ENCODE results near the gene TTC3.

TTC3 gene

DNA sequence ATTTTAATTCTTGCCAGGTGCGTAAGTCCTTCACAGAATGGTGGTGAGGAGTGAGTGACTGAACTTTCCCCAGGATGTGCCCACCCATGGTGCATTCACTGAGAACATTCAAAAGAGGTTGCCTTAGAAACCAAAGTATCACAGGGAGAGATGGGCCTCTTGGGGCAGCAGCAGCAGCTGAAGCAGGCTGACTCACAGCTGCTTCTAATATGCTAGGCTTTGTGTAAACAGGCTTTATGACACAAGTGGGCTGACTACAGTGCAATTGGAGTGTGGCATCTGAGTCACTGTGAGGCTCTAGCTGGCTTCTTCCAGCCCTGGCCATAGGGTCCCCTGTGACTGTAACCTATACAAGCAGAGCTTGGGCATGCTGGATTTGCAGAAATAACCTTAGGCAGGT lies 12.8 kb upstream of the TTC3 start:
- DNase-seq, result peak in 1 of 2 donors; percentile 73

DNA sequence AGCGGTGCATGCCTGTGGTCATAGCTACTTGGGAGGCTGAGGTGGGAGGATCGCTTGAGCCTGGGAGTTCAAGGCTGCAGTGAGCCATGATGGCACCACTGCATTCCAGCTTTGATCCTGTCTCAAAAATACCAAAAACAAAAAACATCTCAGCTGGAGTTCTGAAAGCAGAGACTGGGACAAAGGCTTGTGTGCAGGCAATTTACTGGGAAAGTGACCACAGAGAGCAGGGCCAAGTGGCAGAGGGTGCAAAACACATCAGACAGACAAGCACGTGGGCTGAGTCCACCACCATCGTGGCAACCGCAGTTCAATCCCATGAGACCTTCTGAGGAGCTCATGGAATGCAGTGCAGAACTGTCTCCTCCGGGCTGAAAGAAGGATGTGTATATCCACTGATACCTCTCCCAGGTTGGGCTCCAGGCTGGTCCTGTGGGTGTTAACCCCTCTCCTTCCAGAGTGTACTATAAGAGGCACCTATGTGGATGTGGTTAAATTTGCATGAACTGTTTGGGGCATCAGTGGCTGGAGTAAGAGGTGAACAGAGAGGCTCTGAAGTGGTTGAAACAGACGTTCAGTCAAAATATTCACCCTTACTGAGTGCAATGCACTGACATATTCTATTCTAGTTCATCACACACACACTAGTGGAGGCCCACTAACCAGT lies 11.0 kb upstream of the TTC3 start:
- no peak for DNase-seq

DNA sequence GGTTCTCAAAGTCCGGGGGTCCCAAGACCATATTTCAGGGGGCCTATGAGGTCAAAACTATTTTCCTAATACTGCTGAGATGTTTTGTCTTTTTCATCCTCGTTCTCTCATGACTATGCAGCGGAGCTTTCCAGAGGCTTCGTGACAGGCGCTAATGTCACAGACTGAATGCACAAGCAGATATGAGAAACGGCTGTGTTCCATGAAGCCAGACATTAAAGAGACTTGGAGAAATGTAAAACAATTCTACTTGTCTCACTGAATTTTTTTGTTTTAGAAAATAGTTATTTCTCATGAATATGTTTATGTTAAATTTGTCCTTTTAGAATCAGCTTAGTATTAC lies 10.5 kb upstream of the TTC3 start:
- DNase-seq, result no peak

DNA sequence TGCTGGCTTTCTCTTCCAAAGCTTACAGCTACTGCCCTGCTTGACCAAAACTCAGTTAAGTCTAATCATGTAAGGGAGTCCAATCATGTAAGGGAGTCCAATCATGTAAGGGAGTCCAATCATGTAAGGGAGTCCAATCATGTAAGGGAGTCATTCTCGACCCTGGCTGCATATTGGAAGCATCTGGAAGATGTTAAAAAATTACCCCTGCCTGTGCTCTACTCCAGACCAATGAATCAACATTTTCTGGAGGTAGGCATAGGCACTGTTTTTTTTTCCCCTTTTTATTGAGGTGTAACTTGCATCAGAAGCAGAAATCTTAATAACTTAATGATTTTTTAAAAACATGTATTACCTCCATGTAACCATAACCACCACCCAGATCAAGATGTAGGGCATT lies 9.6 kb upstream of the TTC3 start:
- no peak for DNase-seq

DNA sequence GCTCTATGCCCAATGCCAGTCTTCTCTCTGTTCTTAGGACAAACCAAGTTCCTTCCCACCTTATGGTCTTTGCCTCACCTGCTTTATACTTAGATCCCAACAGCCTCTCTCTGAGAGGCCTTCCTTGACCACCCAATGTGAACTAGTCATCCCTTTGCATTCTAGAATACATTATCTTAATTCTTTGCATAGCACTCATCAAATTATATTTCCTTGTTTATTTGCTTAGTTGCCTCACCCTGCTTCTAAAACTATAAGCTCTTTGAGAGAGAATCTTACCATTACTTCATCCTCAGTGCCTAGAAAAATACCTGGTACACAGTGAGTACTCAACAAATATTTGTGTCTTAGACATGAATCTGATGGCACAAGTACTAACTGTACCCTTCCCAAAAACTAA lies 8.2 kb upstream of the TTC3 start:
- no peak for DNase-seq

DNA sequence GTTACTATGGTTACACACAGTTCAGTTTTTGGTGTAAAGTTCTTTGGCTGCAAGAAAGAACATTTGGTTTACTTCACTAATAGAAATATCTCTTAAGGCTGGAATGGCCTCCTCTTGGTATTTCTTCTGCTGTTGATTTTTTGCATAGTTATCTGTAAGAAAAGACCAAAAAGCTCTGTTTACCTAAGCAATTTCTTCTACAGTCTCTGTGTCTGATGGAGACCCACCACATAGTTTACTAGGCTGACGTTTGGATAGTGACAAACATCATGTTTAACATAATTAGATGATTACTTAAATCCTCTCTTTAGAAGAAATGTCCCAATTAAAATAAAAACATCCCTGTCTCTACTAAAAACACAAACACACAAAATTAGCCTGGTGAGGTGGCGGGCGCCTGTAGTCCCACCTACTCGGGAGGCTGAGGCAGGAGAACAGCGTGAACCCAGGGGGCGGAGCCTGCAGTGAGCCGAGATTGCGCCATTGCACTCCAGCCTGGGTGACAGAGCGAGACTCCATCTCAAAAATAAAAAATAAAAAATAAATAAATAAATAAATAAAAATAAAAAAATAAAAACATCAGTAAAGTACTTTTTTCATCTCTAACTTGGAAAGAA lies 7.4 kb upstream of the TTC3 start:
- no peak for DNase-seq

DNA sequence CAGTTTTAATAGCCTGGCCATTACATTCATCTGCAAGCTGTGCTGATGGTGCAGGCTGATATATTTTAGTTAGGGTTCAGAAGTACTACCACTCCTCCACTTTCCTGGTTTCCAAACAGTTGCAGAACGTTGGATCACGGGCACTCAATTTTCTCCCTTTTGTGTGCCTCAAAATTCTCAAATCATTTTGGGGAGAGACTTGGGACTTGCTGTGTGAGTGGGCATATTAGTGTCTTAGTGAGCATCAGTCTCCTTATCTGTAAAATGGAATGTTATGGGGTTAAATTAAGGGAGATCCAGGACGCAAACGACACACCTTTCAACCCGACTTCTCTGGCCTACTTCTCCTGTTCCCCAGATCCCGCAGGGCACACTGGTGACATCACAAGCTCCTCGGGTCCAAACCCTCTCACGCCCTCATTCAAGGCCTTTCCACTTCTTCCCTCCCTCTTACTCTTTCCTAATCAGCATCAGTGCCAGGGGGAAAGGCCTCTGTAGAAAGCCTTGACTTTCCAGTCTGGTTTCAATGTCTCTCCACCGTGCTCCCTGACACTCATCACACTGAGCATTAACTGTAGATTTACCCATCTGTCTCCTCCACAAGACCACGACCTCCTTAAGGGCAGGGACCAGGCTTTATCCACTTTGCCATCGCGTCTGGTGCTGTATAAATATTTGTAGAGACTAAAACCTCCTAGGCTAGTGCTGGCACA lies 1.3 kb upstream of the TTC3 start:
- DNase-seq, result peak; percentile 48 to 70

DNA sequence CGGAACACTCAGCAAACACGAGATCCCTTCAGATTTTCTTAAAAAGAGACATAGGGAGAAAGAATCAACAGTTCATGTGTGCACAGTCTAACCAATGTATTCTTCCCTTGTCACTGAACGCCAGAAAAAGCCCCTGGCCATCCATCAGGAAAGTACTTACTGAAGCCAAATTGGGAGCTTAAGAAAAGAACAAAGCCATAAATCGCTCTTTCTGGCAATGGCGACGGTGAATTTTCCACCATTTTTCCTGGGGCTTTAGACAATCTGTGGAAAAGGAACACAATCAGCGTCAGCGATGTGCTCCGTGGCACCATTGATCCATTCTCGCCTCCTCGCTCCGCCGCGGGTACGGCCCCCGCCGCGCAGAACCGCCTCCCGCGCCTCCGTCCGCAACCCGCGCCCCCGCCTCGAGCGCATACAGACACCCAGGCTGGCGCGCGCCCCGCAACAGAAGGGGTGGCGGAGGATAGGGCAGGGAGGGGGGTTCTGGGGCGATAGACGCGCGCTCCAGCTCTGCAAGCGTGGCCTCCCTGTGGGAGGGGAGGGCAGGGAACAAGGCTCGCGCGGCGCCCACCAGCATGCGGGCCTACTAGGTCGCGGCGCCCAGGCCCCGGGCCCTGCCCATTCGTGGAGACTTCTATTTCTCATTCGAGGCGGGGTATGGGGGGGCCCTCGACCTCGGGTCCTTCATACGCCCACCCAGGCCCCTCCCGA lies 623 bp upstream of the TTC3 start:
- DNase-seq, result peak in 1 of 2 donors; percentile 64

DNA sequence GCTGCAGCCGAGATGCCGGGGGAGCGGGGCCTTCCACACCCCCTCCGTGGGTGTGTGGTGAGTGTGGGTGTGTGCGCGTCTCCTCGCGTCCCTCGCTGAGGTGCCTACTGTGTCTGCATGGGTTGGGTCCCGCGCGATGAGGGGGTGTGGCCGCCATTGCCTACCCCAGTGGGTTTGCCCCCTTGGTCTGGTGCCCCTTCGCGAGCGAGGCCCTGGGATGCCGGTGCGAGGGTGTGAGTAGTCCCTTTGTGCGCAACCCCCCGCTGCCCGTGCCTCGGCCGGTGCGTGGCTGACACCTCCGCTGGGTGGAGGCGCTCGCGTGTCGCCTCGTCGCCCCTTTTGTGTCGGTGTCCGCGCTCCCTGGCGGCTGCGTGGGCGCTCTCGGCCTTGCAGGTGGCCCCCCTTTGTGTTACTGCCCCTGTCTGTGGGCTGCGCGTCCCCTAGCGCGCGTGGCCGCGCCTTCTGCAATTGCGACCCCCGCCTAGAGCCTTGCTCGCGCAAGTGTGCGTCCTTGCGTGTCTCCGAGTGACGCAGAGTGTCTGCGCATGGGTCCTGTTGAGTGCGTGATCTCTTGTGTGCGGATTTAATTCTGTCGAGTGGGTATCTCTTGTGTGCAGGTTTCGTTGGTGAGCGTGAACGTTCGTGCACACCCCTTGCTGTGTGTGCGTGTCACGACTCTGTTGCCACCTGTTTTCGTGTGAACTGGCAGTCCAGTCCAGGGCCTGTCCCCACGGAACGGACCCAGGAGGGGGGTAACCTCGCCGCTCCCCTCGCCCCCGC lies 553 bp downstream of the TTC3 start:
- peak; percentile 27 to 30 for DNase-seq

DNA sequence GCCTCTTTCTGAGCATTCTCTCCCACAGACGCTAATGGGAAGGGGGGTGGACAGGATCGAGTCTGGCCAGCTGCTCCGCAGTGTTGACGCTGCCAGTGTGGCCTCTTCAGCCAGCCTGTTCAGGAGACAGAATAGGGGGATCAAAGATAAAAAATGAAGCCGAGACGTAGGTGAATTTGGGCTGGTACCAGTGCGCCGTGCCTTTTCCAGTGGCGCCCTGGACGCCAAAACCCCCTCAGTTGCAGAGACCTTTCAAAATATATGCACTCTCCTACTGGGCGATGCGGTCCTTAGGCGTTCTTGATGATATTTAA lies 1.1 kb downstream of the TTC3 start:
- no peak for DNase-seq

DNA sequence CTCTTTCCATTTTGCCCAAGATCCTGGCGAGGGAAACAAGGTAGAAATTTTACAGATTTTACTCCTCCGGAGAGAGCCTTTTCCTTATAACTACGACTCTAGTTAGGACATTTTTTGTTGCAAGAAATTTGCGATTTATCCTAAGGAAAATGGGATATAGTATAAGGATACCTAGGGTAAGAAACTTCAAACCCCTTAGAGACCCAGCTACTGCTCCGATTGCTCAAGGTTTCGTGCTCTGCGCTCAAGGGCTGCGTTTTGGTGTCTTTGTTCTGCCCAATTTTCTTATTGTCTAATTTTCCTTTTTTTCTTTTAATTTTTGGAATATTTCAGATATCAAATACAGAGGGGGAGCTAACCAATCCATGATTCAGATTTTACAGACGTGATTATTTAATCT lies 1.5 kb downstream of the TTC3 start:
- DNase-seq, result no peak

DNA sequence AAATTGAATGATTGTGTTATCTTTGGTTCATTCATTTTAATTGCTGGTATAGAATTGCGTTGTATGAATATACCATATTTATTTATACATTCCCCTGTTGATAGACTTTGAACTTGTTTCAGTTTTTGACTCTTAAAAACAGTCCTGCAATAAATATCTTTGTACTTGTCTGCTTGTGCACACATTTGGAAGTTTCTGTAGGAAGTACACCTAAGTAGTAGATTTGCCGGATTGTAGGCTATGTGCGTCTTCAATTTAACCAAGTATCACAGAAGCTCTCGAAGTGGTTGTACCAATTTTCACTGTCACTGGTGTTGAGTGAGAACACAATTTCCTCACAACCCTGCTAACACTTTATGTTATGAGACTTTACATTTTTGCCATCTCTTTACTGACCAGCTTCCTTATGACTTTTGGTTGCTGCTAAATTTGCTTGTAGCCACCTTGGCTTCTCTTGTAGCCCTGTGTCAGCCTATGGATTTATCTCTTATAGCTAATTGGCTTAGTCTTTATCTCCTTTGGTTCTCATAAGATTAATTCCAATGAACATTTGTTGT lies 2.2 kb downstream of the TTC3 start:
- DNase-seq, result no peak

DNA sequence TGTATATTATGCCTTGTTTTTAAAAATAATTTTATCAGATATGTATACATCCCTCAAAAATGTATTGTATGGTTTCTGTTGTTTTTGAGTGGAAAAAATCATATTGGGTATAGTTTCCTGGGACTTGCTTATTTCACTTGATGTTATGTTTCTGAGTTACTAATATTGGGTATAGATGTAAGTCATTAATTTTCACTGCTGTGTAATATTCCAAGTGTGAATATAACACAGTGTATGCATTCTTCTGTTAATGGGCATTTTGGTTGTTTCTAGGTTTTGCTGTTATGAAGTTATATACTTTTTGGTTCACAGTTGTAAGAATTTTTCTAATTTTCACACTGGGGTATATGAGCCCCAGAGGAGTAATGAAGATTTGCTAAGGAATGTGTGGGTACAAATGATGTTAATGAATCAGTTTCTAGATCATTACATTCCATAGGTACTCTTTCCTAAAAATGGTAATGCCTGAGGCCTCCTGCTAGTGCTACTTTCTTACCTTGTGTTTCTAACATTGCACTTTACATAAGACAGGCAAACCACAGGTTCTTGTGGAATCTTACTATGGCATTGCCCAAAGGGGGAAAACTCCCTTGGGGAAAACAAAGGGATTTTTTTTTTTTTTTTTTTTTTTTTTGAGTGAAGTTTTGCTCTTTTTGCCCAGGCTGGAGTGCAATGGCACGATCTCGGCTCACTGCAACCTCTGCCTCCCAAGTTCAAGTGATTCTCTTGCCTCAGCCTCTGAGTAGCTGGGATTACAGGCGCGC lies 3.2 kb downstream of the TTC3 start:
- peak in 1 of 2 donors; percentile 53 for DNase-seq

DNA sequence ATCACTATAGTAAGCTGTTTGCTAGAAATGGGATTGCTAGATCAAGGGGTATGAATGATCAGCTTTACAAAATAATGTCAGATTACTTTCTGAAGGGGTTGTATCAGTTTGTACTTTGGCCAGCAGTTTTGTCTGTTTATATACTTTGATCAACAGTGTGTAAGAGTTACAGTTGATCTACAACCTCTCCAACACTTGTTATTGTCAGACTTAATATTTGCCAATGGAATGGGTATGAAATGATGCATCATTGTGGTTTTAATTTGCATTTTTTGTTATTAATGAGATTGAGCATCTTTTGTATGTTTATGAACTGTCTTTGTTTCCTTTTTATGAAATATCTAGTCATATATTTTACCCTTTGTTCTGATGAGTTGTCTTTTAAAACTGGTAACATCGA lies 4.3 kb downstream of the TTC3 start:
- DNase-seq, result no peak

DNA sequence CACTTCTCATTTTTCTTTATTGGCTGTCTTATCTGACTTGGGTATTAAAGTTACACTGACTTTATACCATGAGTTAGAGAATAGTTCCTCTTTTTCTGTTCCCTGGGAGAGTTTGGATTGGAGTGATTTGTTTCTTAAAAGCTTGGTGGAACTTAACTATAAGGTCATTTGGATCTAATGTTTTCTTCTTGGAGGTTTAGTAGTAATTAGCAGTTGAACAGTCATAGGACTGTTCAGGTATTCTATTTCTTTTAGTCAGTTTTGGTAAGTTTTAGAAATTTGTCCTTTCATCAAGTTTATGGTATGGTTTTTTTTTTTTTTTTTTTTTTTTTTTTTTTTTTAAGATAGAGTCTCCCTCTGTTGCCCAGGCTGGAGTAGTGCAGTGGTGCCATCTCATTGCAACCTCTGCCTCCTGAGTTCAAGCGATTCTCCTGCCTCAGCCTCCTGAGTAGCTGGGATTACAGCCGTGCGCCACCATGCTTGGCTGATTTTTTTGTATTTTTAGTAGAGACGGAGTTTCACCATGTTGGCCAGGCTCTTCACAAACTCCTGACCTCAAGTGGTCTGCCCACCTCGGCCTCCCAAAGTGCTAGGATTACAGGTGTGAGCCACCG lies 6.3 kb downstream of the TTC3 start:
- DNase-seq, result peak; percentile 57 to 64

DNA sequence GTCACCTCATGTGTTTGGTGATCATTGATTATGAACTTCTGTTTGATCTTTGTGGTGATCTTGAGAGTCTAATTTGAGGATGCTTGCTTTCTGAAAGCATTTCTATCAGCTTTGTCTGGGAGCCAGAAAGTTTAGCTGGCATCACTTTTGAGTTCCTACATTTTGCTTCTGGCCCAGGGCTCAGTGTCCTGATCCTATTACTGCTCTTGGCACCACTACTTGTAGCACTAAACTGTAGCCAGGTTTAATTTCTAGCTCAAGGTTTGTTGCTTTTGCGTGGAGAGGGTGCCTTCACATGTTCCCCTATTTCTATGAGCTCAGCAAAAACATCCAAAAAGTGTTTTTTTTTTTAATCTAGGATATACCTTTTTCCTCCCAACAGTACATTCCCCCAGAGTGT lies 9.3 kb downstream of the TTC3 start:
- no peak for DNase-seq

DNA sequence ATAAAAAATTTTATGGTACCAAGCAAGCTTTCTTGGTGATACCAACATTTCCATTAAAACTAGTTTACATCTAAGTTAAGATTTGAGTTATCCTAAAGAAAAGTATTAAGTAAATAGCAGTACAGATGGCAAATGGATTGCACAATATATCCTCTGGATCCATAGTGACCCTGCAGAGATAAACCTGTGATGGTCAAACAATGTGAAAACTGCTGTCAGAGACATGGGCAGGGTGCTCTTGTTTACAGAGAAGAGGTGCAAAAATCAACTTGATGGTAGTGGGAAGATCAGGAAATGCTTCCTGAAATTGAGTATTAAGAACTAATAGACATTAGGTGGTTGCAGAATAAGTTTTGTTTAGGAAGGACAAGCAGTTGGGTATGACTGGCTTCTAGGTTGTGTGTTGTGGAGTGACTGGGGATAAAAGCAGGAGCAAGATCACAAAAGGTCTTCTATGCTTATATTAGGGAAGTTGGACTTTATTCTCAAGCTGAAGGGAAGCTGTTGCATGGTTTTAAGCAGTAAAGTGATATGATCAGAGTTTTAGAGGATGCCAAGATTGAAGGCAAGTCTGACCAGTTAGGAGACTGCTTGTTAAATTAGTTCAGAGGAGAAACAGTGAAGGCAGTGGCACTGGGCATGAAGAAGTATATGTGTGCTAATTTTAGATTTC lies 9.9 kb downstream of the TTC3 start:
- peak in 1 of 2 donors; percentile 12 for DNase-seq

DNA sequence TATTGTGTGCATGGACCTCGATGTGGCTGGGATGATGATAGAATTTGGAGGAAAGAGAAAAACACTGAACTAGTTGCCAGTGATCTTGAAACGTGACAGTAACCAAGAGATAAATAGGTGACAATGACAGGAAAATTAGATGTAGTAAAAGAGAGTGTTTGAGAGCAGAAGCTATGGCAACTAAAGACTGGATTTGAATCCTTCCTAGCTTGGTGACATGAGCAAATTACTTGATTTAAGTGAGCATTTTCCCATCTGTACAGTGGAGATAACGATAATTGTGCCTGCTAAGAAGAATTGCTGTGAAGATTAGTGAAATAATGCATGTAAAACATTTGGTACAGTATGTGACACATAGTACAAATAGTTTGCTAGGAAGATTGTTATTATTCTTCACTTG lies 12.7 kb downstream of the TTC3 start:
- no peak for DNase-seq

DNA sequence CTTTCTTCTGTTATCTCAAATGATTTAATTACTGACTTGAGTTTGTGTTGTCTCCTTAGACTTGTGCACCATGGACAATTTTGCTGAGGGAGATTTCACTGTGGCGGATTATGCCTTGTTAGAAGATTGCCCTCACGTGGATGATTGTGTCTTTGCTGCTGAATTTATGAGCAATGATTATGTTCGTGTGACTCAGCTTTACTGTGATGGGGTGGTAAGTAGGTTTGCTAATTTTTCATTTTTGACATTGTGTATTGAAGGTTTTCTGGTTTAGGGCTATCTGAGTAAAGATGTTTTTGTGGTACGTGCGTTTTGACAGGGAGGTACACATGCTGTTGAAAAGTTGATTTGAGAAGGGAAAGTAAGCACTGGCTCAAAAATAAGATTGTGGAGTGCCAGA lies 14.1 kb downstream of the TTC3 start:
- peak in 1 of 2 donors; percentile 11 for DNase-seq

DNA sequence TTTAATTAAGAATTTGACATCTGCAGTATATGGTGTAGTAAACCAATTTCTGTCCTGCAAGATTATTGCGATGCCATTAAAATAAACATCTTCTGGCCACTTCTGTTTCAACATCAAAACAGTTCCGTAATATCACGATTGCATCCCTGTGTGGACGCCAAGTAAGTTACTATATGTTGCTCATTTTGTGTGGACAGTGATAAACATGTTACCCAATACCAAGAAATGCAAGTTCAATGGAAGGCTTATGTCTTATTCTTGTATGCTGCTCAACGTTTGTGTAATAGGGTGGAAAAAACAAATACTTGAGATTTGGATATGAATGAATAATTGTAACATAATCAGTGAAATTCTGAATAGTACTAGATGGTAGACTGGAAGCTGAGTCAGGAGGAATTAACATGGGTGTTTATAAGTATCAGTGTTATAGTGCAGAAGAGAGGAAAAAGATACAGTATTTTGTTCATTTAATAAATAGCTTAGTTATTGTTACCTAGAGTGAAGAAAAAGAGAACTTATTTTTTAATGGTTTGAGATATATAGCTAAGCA lies 15.2 kb downstream of the TTC3 start:
- peak; percentile 29 to 46 for DNase-seq

DNA sequence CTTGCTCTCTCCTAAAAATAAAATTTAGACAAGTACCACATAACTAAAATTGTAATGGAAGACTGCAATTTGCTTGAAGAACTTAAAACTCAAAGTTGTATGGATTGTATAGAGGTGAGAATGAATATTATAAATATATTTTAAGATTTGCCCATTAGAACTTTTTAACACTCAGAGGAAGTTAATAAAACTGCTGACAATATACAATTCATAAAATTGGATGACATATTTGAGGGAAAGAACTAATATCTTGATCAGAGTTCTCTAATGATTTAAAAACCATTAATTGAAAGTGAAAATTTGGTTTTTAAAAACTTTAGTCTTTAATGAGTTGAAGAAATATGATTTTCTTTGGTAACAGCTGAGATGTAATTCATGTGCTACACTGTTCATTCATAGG lies 20.9 kb downstream of the TTC3 start:
- DNase-seq, result no peak

All from inflammatory macrophage treated with lipopolysaccharide for 1 hour (primary cell).